ENCODE results near the gene STRIP2. TPM values are rescaled to one million over a fixed set of nuclear protein-coding genes. Genes with fewer than 3 reads are reported as not detected.

The STRIP2 gene
- total RNA-seq, 1 experiment from 2014 or later = 5.1 TPM

DNA sequence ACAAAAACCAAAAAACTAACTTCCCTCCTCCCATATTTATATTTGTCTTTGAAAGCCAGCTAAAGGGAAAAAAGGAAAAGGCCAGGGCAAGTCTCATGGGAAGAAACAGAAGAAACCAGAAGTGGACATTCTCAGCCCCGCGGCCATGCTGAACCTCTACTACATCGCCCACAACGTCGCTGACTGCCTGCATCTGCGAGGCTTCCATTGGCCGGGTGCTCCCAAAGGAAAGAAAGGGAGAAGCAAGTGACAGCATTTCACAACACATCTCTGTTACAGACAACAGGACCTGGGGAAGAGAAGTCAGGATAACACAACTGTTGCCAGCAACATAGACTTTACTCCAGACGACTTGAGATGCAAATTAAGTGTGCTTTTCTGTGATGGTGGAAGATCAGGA lies 78.0 kb downstream of the STRIP2 start:
- no peak overlapping the region for H3K4me3 ChIP-seq (ENCODE audit: low read depth in 2 of 2, low read length in 2 of 2)
- no peaks in the 10 kb centered on the region for H3K9me3 ChIP-seq (ENCODE audit: control insufficient read depth, insufficient read depth, low read depth, low read length)
- no peaks in the 10 kb centered on the region for H3K36me3 ChIP-seq (ENCODE audit: control insufficient read depth, insufficient read depth, low read length)
- intact Hi-C loops (cut with micrococcal nuclease; ENCODE audit: unreplicated experiment) (no loop called here), in situ Hi-C loops (cut with HindIII; ENCODE audit: low pct_unique_long_range_greater_than_20kb, low sequenced_read_pairs) (no loop called here)
- DNase-seq (ENCODE audit: low read depth, low spot score) (no peak), ATAC-seq (no peak)
- POLR2A ChIA-PET = no interaction called here
- no peaks in the 10 kb centered on the region for H3K4me1 ChIP-seq (ENCODE audit: control insufficient read depth, insufficient read depth, low read length)
- BruUV-seq (replicated peaks) = no TSS peak
- H3K27me3 ChIP-seq (ENCODE audit: control insufficient read depth, insufficient read depth, low read length) = no peaks in the 10 kb centered on the region
- CTCF ChIA-PET = no interaction called here
- TF ChIP-seq CTCF (IDR thresholded peaks at IDR 0.05) = no peak
- H3K27ac ChIP-seq (ENCODE audit: low read length) = no peak overlapping the region

- H3K9me3 ChIP-seq (ENCODE audit: control insufficient read depth, insufficient read depth, low read depth, low read length) = no peaks in the 10 kb centered on the region
- no peaks in the 10 kb centered on the region for H3K36me3 ChIP-seq (ENCODE audit: control insufficient read depth, insufficient read depth, low read length)
- BruUV-seq (replicated peaks) = no TSS peak
- no peak for DNase-seq (ENCODE audit: low read depth, low spot score)
- no peak for ATAC-seq
- ChIA-PET POLR2A (no interaction called here), CTCF (no interaction called here)
- H3K27me3 ChIP-seq (ENCODE audit: control insufficient read depth, insufficient read depth, low read length) = no peaks in the 10 kb centered on the region
- intact Hi-C loops (cut with micrococcal nuclease; ENCODE audit: unreplicated experiment) (no loop called here), in situ Hi-C loops (cut with HindIII; ENCODE audit: low pct_unique_long_range_greater_than_20kb, low sequenced_read_pairs) (no loop called here)
- no peaks in the 10 kb centered on the region for H3K4me1 ChIP-seq (ENCODE audit: control insufficient read depth, insufficient read depth, low read length)
- TF ChIP-seq SIN3A (IDR thresholded peaks at IDR 0.05; ENCODE audit: borderline replicate concordance, insufficient read depth, low read depth, low read length) = no peak
- no peak for TF ChIP-seq TCF7L2 (IDR thresholded peaks at IDR 0.05; ENCODE audit: low read depth, low read length)
- no peak for TF ChIP-seq POLR2AphosphoS5 (IDR thresholded peaks at IDR 0.05; ENCODE audit: low read depth, low read length)
- TF ChIP-seq CTCF (IDR thresholded peaks at IDR 0.05) = no peak
- TF ChIP-seq, protein P1, sequence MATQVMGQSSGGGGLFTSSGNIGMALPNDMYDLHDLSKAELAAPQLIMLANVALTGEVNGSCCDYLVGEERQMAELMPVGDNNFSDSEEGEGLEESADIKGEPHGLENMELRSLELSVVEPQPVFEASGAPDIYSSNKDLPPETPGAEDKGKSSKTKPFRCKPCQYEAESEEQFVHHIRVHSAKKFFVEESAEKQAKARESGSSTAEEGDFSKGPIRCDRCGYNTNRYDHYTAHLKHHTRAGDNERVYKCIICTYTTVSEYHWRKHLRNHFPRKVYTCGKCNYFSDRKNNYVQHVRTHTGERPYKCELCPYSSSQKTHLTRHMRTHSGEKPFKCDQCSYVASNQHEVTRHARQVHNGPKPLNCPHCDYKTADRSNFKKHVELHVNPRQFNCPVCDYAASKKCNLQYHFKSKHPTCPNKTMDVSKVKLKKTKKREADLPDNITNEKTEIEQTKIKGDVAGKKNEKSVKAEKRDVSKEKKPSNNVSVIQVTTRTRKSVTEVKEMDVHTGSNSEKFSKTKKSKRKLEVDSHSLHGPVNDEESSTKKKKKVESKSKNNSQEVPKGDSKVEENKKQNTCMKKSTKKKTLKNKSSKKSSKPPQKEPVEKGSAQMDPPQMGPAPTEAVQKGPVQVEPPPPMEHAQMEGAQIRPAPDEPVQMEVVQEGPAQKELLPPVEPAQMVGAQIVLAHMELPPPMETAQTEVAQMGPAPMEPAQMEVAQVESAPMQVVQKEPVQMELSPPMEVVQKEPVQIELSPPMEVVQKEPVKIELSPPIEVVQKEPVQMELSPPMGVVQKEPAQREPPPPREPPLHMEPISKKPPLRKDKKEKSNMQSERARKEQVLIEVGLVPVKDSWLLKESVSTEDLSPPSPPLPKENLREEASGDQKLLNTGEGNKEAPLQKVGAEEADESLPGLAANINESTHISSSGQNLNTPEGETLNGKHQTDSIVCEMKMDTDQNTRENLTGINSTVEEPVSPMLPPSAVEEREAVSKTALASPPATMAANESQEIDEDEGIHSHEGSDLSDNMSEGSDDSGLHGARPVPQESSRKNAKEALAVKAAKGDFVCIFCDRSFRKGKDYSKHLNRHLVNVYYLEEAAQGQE (IDR thresholded peaks at IDR 0.05; ENCODE audit: insufficient read depth in 1 of 2, low read depth in 2 of 2, low read length in 1 of 2) = no peak
- H3K4me3 ChIP-seq (ENCODE audit: low read depth in 2 of 2, low read length in 2 of 2) = no peak overlapping the region
- no peak overlapping the region for H3K27ac ChIP-seq (ENCODE audit: low read length)
Observed at GRCh38 chr7:129513546-129513945, 79.3 kb downstream of the STRIP2 start.

GRCh38 chr7:129514683-129515082 lies 80.5 kb downstream of the STRIP2 start:
- ATAC-seq = no peak
- POLR2A ChIA-PET = no interaction called here
- in situ Hi-C loops (cut with HindIII; ENCODE audit: low pct_unique_long_range_greater_than_20kb, low sequenced_read_pairs) = no loop called here

More at GRCh38 chr7:129514683-129515082, 80.5 kb downstream of the STRIP2 start:
- Histone ChIP-seq H3K36me3 (ENCODE audit: control insufficient read depth, insufficient read depth, low read length) (no peaks in the 10 kb centered on the region), H3K27me3 (ENCODE audit: control insufficient read depth, insufficient read depth, low read length) (no peaks in the 10 kb centered on the region), H3K4me1 (ENCODE audit: control insufficient read depth, insufficient read depth, low read length) (no peaks in the 10 kb centered on the region), H3K4me3 (ENCODE audit: low read depth in 2 of 2, low read length in 2 of 2) (no peak overlapping the region), H3K9me3 (ENCODE audit: control insufficient read depth, insufficient read depth, low read depth, low read length) (no peaks in the 10 kb centered on the region), H3K27ac (ENCODE audit: low read length) (no peak overlapping the region)
- CTCF ChIA-PET = no interaction called here
- no peak for DNase-seq (ENCODE audit: low read depth, low spot score)
- intact Hi-C loops (cut with micrococcal nuclease; ENCODE audit: unreplicated experiment) = no loop called here
- TF ChIP-seq, protein P1 (IDR thresholded peaks at IDR 0.05; ENCODE audit: insufficient read depth in 1 of 2, low read depth in 2 of 2, low read length in 1 of 2) = no peak
- TF ChIP-seq TCF7L2 (IDR thresholded peaks at IDR 0.05; ENCODE audit: low read depth, low read length) (no peak), CTCF (IDR thresholded peaks at IDR 0.05) (no peak), SIN3A (IDR thresholded peaks at IDR 0.05; ENCODE audit: borderline replicate concordance, insufficient read depth, low read depth, low read length) (no peak), POLR2AphosphoS5 (IDR thresholded peaks at IDR 0.05; ENCODE audit: low read depth, low read length) (no peak)
- no TSS peak for BruUV-seq (replicated peaks)

Measured in Panc1 (cell line).